Bone marrow (tissue), 2 donors: Measurements from ENCODE around the gene CSTPP1.
"Not testable (repeated sequence)": the region's sequence is repeated elsewhere in the genome, so short reads cannot be mapped to it uniquely, and the experiment has no call there.

ENCODE experiments used
- DNase-seq, 2 donors: peaks; one replicate each; lab custom pipeline; 2025; lab: John Stamatoyannopoulos, UW

CSTPP1 gene

GRCh38 chr11:47181271-47181670, 244.7 kb downstream of the CSTPP1 start:
- DNase-seq = no peak

- DNase-seq = no peak
Observed at GRCh38 chr11:47182380-47182779, 245.8 kb downstream of the CSTPP1 start.

GRCh38 chr11:47183031-47183856, 246.7 kb downstream of the CSTPP1 start:
- DNase-seq = no peak

GRCh38 chr11:47183969-47184368, 247.4 kb downstream of the CSTPP1 start:
- no peak for DNase-seq

- no peak for DNase-seq
Observed at GRCh38 chr11:47184711-47185304, 248.2 kb downstream of the CSTPP1 start.

- DNase-seq = no peak
Observed at GRCh38 chr11:47185305-47186075, 248.9 kb downstream of the CSTPP1 start.

- peak in 1 of 2 donors; percentile 28 for DNase-seq
Observed at GRCh38 chr11:47186076-47186699, 249.6 kb downstream of the CSTPP1 start, which contains the start of gene PACSIN3. TSS of gene PACSIN3 (minus strand) at chr11:47186434. CDS start at chr11:47182727, 3,707 bp downstream.

GRCh38 chr11:47186700-47187695, 250.4 kb downstream of the CSTPP1 start:
- peak in 1 of 2 donors; percentile 15 for DNase-seq

- no peak for DNase-seq
Observed at GRCh38 chr11:47187723-47188122, 251.2 kb downstream of the CSTPP1 start.

GRCh38 chr11:47188259-47188658, 251.7 kb downstream of the CSTPP1 start:
- no peak for DNase-seq

- DNase-seq = no peak
Observed at GRCh38 chr11:47189100-47189834, 252.7 kb downstream of the CSTPP1 start.

GRCh38 chr11:47191137-47191536, 254.6 kb downstream of the CSTPP1 start:
- DNase-seq = not testable (repeated sequence)

GRCh38 chr11:47192111-47192510, 255.6 kb downstream of the CSTPP1 start:
- no peak for DNase-seq

- DNase-seq = not testable (repeated sequence)
Observed at GRCh38 chr11:47198161-47198560, 261.6 kb downstream of the CSTPP1 start.

GRCh38 chr11:47201015-47201414, 264.5 kb downstream of the CSTPP1 start:
- DNase-seq = no peak

- DNase-seq = no peak
Observed at GRCh38 chr11:47202576-47202975, 266.0 kb downstream of the CSTPP1 start.

- no peak for DNase-seq
Observed at GRCh38 chr11:47204637-47204989, 268.1 kb downstream of the CSTPP1 start.

GRCh38 chr11:47206577-47206976, 270.0 kb downstream of the CSTPP1 start:
- DNase-seq = not testable (repeated sequence)

GRCh38 chr11:47207459-47207858, 270.9 kb downstream of the CSTPP1 start:
- DNase-seq = no peak

- not testable (repeated sequence) for DNase-seq
Observed at GRCh38 chr11:47208008-47208552, 271.5 kb downstream of the CSTPP1 start.
